DOHH2 (cell line): ENCODE data around the gene CHFR.

ENCODE experiments used
- H3F3A ChIP-seq: fragments of 200-600 bp; sonication (generic), shearing (Covaris generic); 2 replicates; pipeline ENCODE4 v1.6.0; 2016; ENCODE audit warnings: antibody characterized with exemption, mild to moderate bottlenecking; ENCODE audit not compliant: control insufficient read depth, insufficient read depth
- H3K27ac ChIP-seq: fragments of 200-600 bp; sonication (generic); 2 replicates; pipeline ENCODE4 v1.5.1; 2014; ENCODE audit warnings: low read depth, mild to moderate bottlenecking, low read length, moderate library complexity
- H3K27me3 ChIP-seq: fragments of 200-600 bp; sonication (generic); 2 replicates; pipeline ENCODE4 v1.6.1; 2014; ENCODE audit warnings: mild to moderate bottlenecking, low read length, mixed read lengths; ENCODE audit not compliant: control insufficient read depth
- H3K36me3 ChIP-seq: fragments of 200-600 bp; sonication (generic); 2 replicates; pipeline ENCODE4 v1.6.1; 2014; ENCODE audit warnings: mild to moderate bottlenecking, low read length, moderate library complexity, mixed read lengths; ENCODE audit not compliant: control insufficient read depth
- H3K4me1 ChIP-seq: fragments of 200-600 bp; sonication (generic); 2 replicates; pipeline ENCODE4 v1.6.1; 2014; ENCODE audit warnings: mild to moderate bottlenecking, low read length, mixed read lengths; ENCODE audit not compliant: control insufficient read depth
- H3K4me2 ChIP-seq: fragments of 200-600 bp; sonication (generic); 2 replicates; pipeline ENCODE4 v1.6.0; 2014; ENCODE audit warnings: mild to moderate bottlenecking, low read length, moderate library complexity
- H3K4me3 ChIP-seq: fragments of 200-600 bp; sonication (generic); 2 replicates; pipeline ENCODE4 v1.5.1; 2014; ENCODE audit warnings: mild to moderate bottlenecking, low read length, mixed read lengths
- H3K79me2 ChIP-seq: fragments of 200-600 bp; sonication (generic); 2 replicates; pipeline ENCODE4 v1.6.1; 2014; ENCODE audit warnings: mild to moderate bottlenecking, low read length, mixed read lengths; ENCODE audit not compliant: control insufficient read depth
- H3K9me2 ChIP-seq: fragments of 200-600 bp; sonication (generic); replicated peaks from 2 replicates; pipeline ENCODE4 v1.6.1; 2014; ENCODE audit warnings: mild to moderate bottlenecking, low read length, mixed read lengths; ENCODE audit not compliant: control insufficient read depth
- H3K9me3 ChIP-seq: fragments of 200-600 bp; sonication (generic); 2 replicates; pipeline ENCODE4 v1.6.1; 2014; ENCODE audit warnings: antibody characterized with exemption, low read length, mixed read lengths; ENCODE audit not compliant: control insufficient read depth, insufficient read depth
- H4K20me1 ChIP-seq: fragments of 200-600 bp; sonication (generic); 2 replicates; pipeline ENCODE4 v1.6.0; 2014; ENCODE audit warnings: low read depth, mild to moderate bottlenecking, antibody characterized with exemption, low read length, moderate library complexity; ENCODE audit not compliant: control insufficient read depth, insufficient read depth
- EZH2phosphoT487 ChIP-seq: fragments of 200-600 bp; sonication (generic); IDR thresholded peaks from 2 replicates; pipeline ENCODE4 v1.6.1; 2017; ENCODE audit warnings: borderline replicate concordance, mild to moderate bottlenecking, antibody characterized with exemption, low read length, moderate library complexity, mixed read lengths
- TF ChIP-seq, protein P1 (sequence below): fragments of 200-600 bp; sonication (generic); IDR thresholded peaks from one replicate; pipeline ENCODE4 v1.5.1; 2014; ENCODE audit warnings: antibody characterized with exemption, mild to moderate bottlenecking, low read depth, low read length; ENCODE audit not compliant: poor library complexity, severe bottlenecking

Gene CHFR

DNA sequence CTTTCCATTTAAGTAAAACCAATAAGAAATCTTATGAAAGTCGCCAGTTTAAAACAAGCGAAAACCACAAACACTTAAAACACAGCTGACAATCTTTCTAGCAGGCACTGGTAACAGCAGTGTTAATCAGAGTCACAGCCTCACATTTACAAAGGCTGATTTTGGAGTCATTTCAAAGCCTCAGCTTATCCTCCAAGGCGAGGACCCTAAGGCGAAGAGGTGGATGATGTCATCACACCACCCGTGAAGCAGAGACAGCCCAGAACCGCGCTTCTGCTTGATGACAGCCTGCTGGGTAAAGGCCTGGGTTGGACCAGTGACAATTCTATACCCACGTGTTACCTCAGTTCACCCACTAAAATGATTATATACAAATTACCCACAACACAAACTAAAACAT, 68.8 kb downstream of the CHFR start:
- H3K79me2 ChIP-seq: peaks cover 37% of the 10 kb centered on the region
- H3K9me2 ChIP-seq: no peaks in the 10 kb centered on the region
- TF ChIP-seq EZH2phosphoT487: no peak
- TF ChIP-seq, protein P1, sequence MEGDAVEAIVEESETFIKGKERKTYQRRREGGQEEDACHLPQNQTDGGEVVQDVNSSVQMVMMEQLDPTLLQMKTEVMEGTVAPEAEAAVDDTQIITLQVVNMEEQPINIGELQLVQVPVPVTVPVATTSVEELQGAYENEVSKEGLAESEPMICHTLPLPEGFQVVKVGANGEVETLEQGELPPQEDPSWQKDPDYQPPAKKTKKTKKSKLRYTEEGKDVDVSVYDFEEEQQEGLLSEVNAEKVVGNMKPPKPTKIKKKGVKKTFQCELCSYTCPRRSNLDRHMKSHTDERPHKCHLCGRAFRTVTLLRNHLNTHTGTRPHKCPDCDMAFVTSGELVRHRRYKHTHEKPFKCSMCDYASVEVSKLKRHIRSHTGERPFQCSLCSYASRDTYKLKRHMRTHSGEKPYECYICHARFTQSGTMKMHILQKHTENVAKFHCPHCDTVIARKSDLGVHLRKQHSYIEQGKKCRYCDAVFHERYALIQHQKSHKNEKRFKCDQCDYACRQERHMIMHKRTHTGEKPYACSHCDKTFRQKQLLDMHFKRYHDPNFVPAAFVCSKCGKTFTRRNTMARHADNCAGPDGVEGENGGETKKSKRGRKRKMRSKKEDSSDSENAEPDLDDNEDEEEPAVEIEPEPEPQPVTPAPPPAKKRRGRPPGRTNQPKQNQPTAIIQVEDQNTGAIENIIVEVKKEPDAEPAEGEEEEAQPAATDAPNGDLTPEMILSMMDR: no peak
- H3K27ac ChIP-seq: peak overlapping the region; percentile 99
- H3K9me3 ChIP-seq: no peaks in the 10 kb centered on the region
- H3K4me3 ChIP-seq: no peak overlapping the region
- no peaks in the 10 kb centered on the region for H4K20me1 ChIP-seq
- H3K27me3 ChIP-seq: no peaks in the 10 kb centered on the region
- peaks cover 67% of the 10 kb centered on the region for H3K36me3 ChIP-seq
- peak overlapping the region; percentile 96 for H3K4me2 ChIP-seq
- peaks cover 22% of the 10 kb centered on the region for H3F3A ChIP-seq
- H3K4me1 ChIP-seq: peaks cover 51% of the 10 kb centered on the region

DNA sequence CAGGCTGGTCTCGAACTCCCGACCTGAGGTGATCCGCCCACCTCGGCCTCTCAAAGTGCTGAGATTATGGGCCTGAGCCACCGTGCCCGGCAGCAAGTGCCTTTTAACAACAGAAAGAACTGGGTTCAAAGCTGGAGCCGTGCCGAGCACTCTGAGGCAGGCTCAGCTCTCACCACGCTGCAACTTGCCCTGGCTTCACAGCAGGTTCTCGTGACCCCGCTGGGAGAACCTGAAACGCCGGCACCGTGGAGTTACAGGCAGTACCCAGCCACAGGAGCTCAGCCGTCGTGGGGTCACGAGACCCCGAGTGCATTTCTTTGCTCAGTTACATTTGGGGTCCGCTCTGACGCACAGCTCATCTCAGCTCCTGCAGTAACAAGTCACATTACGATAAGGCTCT, 73.2 kb downstream of the CHFR start:
- no peak overlapping the region for H3K4me2 ChIP-seq
- H3K4me3 ChIP-seq: no peak overlapping the region
- H3F3A ChIP-seq: no peaks in the 10 kb centered on the region
- H3K79me2 ChIP-seq: peaks cover 16% of the 10 kb centered on the region
- H3K9me2 ChIP-seq: no peaks in the 10 kb centered on the region
- no peak for TF ChIP-seq EZH2phosphoT487
- TF ChIP-seq, protein P1: no peak
- H3K27me3 ChIP-seq: no peaks in the 10 kb centered on the region
- H4K20me1 ChIP-seq: no peaks in the 10 kb centered on the region
- no peak overlapping the region for H3K27ac ChIP-seq
- no peaks in the 10 kb centered on the region for H3K9me3 ChIP-seq
- peaks cover 13% of the 10 kb centered on the region for H3K4me1 ChIP-seq
- peaks cover 55% of the 10 kb centered on the region for H3K36me3 ChIP-seq

DNA sequence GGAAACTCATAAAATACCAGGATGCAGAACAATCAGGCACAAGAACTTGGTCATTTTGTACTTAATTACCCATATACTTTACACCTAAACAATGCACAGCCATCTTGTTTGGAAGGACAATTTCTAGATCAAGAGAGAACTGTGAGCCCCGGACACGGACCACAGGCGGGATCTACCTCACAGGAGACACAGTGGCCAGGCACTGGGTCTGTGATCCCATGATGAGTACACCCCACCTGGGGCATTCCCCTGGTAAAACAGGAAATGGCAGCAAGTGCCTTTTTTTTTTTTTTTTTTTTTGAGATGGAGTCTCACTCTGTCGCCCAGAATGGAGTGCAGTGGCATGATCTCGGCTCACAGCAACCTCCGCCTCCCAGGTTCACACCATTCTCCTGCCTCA, 74.0 kb downstream of the CHFR start:
- H3K9me3 ChIP-seq: no peaks in the 10 kb centered on the region
- H4K20me1 ChIP-seq: no peaks in the 10 kb centered on the region
- H3K79me2 ChIP-seq: peaks cover 12% of the 10 kb centered on the region
- H3K27ac ChIP-seq: no peak overlapping the region
- peaks cover 52% of the 10 kb centered on the region for H3K36me3 ChIP-seq
- TF ChIP-seq, protein P1: no peak
- H3K27me3 ChIP-seq: no peaks in the 10 kb centered on the region
- no peak overlapping the region for H3K4me3 ChIP-seq
- H3F3A ChIP-seq: no peaks in the 10 kb centered on the region
- H3K4me1 ChIP-seq: peaks cover 5% of the 10 kb centered on the region
- no peaks in the 10 kb centered on the region for H3K9me2 ChIP-seq
- H3K4me2 ChIP-seq: no peak overlapping the region
